MM.1S (cell line): ENCODE results near the gene LDLRAD4.

Source experiments
- DNase-seq: peaks from one replicate; pipeline ENCODE4 v3.0.0-alpha.2; 2015
- H2AFZ ChIP-seq: fragments of 300-600 bp; sonication (generic); 2 replicates; pipeline ENCODE4 v1.6.0; 2016; ENCODE audit warnings: antibody characterized with exemption, low read length
- H3F3A ChIP-seq: fragments of 300-600 bp; sonication (generic); 2 replicates; pipeline ENCODE4 v1.6.1; 2016; ENCODE audit warnings: mild to moderate bottlenecking, antibody characterized with exemption, low read length, moderate library complexity, mixed read lengths; ENCODE audit not compliant: insufficient read depth
- H3K27ac ChIP-seq: fragments of 300-600 bp; sonication (generic); 2 replicates; pipeline ENCODE4 v1.5.1; 2016; ENCODE audit warnings: mild to moderate bottlenecking, low read length
- H3K27me3 ChIP-seq: fragments of 300-600 bp; sonication (generic); replicated peaks from 2 replicates; pipeline ENCODE4 v1.6.0; 2016; ENCODE audit warnings: low read length; ENCODE audit not compliant: insufficient read depth
- H3K36me3 ChIP-seq: fragments of 300-600 bp; sonication (generic); replicated peaks from 2 replicates; pipeline ENCODE4 v1.6.1; 2016; ENCODE audit warnings: mild to moderate bottlenecking, low read length, mixed read lengths; ENCODE audit not compliant: insufficient read depth
- H3K4me1 ChIP-seq: fragments of 300-600 bp; sonication (generic); 2 replicates; pipeline ENCODE4 v1.6.1; 2016; ENCODE audit warnings: low read length, mixed read lengths
- H3K4me2 ChIP-seq: fragments of 300-600 bp; sonication (generic); 2 replicates; pipeline ENCODE4 v1.6.0; 2016; ENCODE audit warnings: low read depth, low read length
- H3K4me3 ChIP-seq: fragments of 300-600 bp; sonication (generic); 2 replicates; pipeline ENCODE4 v1.5.1; 2016; ENCODE audit warnings: low read length, mixed read lengths
- H3K79me2 ChIP-seq: fragments of 300-600 bp; sonication (generic); 2 replicates; pipeline ENCODE4 v1.6.1; 2016; ENCODE audit warnings: mixed run types, low read length, mixed read lengths
- H3K9ac ChIP-seq: fragments of 300-600 bp; sonication (generic); 2 replicates; pipeline ENCODE4 v1.6.1; 2016; ENCODE audit warnings: low read length, mixed read lengths
- H3K9me2 ChIP-seq: fragments of 300-600 bp; sonication (generic); replicated peaks from 2 replicates; pipeline ENCODE4 v1.6.1; 2016; ENCODE audit warnings: mild to moderate bottlenecking, low read length, mixed read lengths; ENCODE audit not compliant: insufficient read depth
- H3K9me3 ChIP-seq: fragments of 300-600 bp; sonication (generic); replicated peaks from 2 replicates; pipeline ENCODE4 v1.6.1; 2016; ENCODE audit warnings: mild to moderate bottlenecking, low read length, mixed read lengths; ENCODE audit not compliant: insufficient read depth
- H4K20me1 ChIP-seq: fragments of 300-600 bp; sonication (generic); 2 replicates; pipeline ENCODE4 v1.6.1; 2016; ENCODE audit warnings: mild to moderate bottlenecking, low read length, moderate library complexity, mixed read lengths; ENCODE audit not compliant: insufficient read depth
- EZH2 ChIP-seq: fragments of 300-600 bp; sonication (generic); optimal IDR thresholded peaks from 2 replicates; pipeline ENCODE3; 2017; ENCODE audit warnings: low read depth, mild to moderate bottlenecking, antibody characterized with exemption, low read length, mixed read lengths
- EZH2phosphoT487 ChIP-seq: fragments of 300-600 bp; sonication (generic); IDR thresholded peaks from 2 replicates; pipeline ENCODE4 v1.6.1; 2018; ENCODE audit warnings: antibody characterized with exemption, low read length
- TF ChIP-seq, protein P1 (sequence below): fragments of 300-600 bp; sonication (generic); IDR thresholded peaks from 2 replicates; pipeline ENCODE4 v1.5.1; 2016; ENCODE audit warnings: antibody characterized with exemption, low read length, mixed read lengths

The LDLRAD4 gene

DNA sequence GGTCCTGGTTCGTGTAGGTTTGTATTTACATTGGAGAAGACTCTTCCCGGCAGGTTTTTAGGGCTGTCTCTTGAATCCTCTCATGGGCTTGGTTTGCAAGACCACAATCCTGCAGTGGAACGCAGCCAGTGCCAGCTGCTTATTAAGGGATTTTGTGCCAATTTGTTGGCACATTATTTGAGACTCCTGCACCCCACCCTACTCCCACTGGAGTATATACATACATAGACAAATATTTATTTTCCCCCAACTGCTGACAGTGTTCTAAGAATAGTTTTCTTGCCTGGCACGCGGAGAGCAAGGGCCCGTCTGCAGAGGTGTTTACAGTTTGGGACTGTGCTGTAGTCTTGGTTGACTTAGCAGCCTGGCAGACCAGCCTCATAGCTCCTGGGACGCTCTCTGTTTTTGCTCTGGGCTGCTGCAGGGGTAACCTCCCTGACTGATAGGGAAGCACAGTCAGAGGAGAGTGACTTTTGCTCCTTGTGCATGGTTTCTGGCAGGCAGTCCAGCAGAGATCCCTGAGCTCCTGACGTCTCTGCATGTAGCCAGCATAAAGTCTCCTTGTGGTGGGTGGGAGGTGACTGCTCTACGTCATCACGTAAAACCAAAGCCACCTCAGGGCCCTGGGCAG lies 1.9 kb downstream of the LDLRAD4 start:
- TF ChIP-seq EZH2 (no peak), EZH2phosphoT487 (no peak)
- TF ChIP-seq, protein P1, sequence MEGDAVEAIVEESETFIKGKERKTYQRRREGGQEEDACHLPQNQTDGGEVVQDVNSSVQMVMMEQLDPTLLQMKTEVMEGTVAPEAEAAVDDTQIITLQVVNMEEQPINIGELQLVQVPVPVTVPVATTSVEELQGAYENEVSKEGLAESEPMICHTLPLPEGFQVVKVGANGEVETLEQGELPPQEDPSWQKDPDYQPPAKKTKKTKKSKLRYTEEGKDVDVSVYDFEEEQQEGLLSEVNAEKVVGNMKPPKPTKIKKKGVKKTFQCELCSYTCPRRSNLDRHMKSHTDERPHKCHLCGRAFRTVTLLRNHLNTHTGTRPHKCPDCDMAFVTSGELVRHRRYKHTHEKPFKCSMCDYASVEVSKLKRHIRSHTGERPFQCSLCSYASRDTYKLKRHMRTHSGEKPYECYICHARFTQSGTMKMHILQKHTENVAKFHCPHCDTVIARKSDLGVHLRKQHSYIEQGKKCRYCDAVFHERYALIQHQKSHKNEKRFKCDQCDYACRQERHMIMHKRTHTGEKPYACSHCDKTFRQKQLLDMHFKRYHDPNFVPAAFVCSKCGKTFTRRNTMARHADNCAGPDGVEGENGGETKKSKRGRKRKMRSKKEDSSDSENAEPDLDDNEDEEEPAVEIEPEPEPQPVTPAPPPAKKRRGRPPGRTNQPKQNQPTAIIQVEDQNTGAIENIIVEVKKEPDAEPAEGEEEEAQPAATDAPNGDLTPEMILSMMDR, result no peak
- no peak overlapping the region for H2AFZ ChIP-seq
- H3K36me3 ChIP-seq, result no peaks in the 10 kb centered on the region
- no peak overlapping the region for H3K9ac ChIP-seq
- H3K4me2 ChIP-seq, result no peak overlapping the region
- peaks cover 12% of the 10 kb centered on the region for H3F3A ChIP-seq
- no peaks in the 10 kb centered on the region for H4K20me1 ChIP-seq
- DNase-seq, result no peak
- H3K4me3 ChIP-seq, result no peak overlapping the region
- H3K9me2 ChIP-seq, result no peaks in the 10 kb centered on the region
- peaks cover 21% of the 10 kb centered on the region for H3K27me3 ChIP-seq
- no peaks in the 10 kb centered on the region for H3K79me2 ChIP-seq
- H3K4me1 ChIP-seq, result 0 out of 2 replicates have a peak, but pooled peaks cover 6% of the 10 kb centered on the region
- no peaks in the 10 kb centered on the region for H3K9me3 ChIP-seq
- no peak overlapping the region for H3K27ac ChIP-seq

DNA sequence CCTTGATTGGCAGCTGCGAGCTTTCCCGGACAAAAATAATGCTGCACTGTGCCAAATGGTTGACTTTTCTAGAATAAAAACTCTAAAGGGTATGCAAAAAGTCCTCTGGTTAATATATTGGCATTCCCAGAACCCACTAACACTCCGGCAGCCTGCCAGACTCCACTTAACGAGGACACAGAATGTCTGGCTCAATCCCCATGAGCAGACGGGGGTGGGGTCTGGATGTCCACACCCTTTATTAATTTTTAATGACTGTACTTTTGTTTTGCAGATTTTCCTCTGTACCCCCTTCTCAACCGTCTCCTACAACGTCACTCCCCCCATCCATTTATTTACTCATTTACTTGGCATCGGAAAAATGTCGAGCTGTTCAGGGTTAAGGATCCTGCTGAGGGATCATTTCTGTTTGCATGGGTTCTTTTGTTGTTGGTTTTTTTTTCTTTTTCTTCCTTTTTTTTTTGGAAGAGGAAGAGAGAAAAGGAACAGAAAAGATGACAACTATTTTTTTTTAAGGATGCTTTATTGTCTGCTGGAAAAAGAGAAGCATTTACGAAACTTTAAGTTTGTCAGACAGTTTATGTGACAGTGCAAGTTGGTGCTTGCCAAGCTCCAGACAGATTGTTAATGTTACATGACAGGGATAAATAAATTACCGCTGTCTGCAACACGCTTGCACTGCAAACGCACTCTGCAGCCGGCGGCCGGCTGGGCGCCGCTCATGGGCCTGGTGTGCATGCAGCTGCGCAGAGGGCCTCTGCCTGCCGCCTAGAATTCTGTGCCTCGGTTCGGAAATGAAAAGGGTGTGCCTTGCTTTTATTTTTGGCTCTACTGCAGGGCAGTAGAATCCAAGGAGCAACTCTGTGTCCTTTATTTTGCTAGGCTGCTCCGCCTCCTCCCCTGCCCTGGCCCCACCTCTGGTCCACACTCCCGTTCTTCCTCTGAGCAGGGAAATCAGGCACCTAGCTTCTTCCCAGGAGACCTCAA lies 3.6 kb downstream of the LDLRAD4 start:
- no peaks in the 10 kb centered on the region for H4K20me1 ChIP-seq
- H3K9me2 ChIP-seq, result no peaks in the 10 kb centered on the region
- no peak overlapping the region for H2AFZ ChIP-seq
- no peaks in the 10 kb centered on the region for H3K36me3 ChIP-seq
- no peaks in the 10 kb centered on the region for H3K9me3 ChIP-seq
- no peaks in the 10 kb centered on the region for H3K79me2 ChIP-seq
- H3K4me3 ChIP-seq, result no peak overlapping the region
- H3K27me3 ChIP-seq, result peaks cover 13% of the 10 kb centered on the region
- DNase-seq, result no peak
- TF ChIP-seq EZH2phosphoT487, result no peak
- TF ChIP-seq EZH2, result no peak
- TF ChIP-seq, protein P1, result no peak
- no peaks in the 10 kb centered on the region for H3F3A ChIP-seq
- H3K4me1 ChIP-seq, result no peaks in the 10 kb centered on the region
- no peak overlapping the region for H3K27ac ChIP-seq
- H3K9ac ChIP-seq, result no peak overlapping the region
- H3K4me2 ChIP-seq, result no peak overlapping the region

DNA sequence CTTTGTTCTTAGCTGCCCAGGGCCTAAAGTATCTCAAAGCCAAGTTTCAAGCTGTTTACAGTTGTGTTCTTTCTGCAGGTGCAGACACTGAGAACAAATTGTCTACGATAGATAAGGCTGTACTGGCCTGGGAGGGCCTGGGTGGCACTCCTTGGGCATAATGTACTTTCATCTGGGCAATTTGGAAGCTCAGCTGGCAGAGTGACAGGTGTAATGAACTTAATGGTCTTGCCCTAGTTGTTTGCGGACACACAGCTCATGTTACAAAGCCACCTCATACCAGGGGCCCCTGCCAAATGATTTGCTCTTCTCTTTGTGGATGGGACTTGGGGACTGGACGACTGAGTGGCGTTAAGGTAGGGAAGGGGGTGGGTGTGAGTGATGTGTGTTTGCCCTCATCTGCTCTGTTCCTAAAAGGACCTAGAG lies 4.3 kb downstream of the LDLRAD4 start:
- TF ChIP-seq EZH2phosphoT487 (no peak), EZH2 (no peak)
- TF ChIP-seq, protein P1, result no peak
- Histone ChIP-seq H3K4me1 (no peaks in the 10 kb centered on the region), H3K79me2 (no peaks in the 10 kb centered on the region), H3K27ac (no peak overlapping the region), H3K4me3 (no peak overlapping the region), H3K4me2 (no peak overlapping the region), H3K36me3 (no peaks in the 10 kb centered on the region), H4K20me1 (no peaks in the 10 kb centered on the region), H3K27me3 (peaks cover 13% of the 10 kb centered on the region), H3K9me3 (no peaks in the 10 kb centered on the region), H3F3A (no peaks in the 10 kb centered on the region), H3K9me2 (no peaks in the 10 kb centered on the region), H2AFZ (no peak overlapping the region), H3K9ac (no peak overlapping the region)
- no peak for DNase-seq
